Measurements from ENCODE around the gene SLIT3.

Gene SLIT3

DNA sequence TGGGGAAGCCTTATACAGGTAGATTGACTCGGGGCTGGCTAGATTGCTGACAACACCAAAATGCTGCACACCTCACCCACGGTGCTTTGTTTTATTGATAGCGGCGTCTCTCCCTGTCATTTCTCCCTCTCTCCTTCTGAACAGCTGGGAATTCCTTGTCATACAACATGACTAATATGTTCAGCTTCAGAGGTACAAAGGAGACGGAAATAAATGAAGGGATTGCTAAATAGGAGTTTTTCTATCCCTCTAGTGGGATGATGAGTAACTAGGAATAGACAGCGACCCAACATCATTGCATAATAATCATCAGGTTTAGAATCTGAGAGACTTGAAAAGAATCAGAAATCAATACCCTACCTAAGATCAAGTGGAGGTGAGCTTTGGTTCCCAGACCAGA, 384.1 kb downstream of the SLIT3 start:
- H3K27me3 Mint-ChIP-seq = peaks cover 22 to 26% of the 10 kb centered on the region in 2 donors
- ATAC-seq (replicated peaks) = no peak
- DNase-seq = no peak
- H3K9me3 Mint-ChIP-seq = no peaks in the 10 kb centered on the region
- H3K4me1 Mint-ChIP-seq = peaks cover 8 to 18% of the 10 kb centered on the region in 2 donors
- no peak overlapping the region for H3K4me3 Mint-ChIP-seq
- no peaks in the 10 kb centered on the region for H3K36me3 Mint-ChIP-seq
- H3K27ac Mint-ChIP-seq = no peak overlapping the region

DNA sequence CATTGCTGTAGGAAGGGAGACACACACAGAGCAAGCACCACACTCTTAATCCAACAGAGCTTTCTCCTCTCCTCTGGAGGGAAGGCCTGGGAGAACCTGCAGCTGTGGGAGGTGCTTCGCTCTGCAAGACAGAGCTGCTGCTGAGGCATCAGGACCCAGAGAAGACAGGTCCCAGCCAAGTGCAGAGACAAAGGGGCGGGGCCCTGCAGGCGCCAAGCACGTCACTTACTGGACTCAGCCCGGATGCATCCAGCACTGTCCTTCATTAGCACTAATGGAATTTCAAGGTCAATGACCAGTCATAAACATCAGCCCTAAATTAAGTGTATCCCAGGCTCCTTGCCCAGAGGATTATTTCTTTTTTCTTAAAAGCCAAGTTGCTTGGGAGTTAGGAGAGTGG, 384.7 kb downstream of the SLIT3 start:
- Mint-ChIP-seq H3K27me3 (peaks cover 16 to 22% of the 10 kb centered on the region in 2 donors), H3K27ac (no peak overlapping the region), H3K9me3 (no peaks in the 10 kb centered on the region), H3K4me1 (peaks cover 8 to 18% of the 10 kb centered on the region in 2 donors), H3K4me3 (no peak overlapping the region), H3K36me3 (no peaks in the 10 kb centered on the region)
- DNase-seq (no peak), ATAC-seq (replicated peaks) (no peak)

- H3K27ac Mint-ChIP-seq = no peak overlapping the region
These were observed 386.4 kb downstream of the SLIT3 start for GRCh38 chr5:168914491-168914890.

DNA sequence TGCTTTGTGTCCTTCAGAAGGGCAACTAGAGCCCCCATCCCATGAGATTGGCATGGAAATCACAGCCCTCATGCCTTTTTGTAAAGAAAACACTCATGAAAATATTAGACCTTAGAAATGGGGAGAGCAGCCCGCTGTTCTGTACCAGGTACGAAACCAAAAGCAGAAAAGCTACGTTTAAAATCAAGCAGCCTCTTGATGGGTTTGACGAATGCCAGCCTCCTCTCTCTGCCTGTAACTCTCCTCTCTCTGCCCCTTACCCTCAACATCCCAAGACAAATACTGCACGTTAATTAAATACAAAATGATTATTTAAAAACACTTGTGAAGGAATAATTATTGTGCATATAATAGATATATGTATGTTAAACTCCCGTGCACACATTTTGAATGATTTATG, 390.1 kb downstream of the SLIT3 start:
- no peak for ATAC-seq (replicated peaks)
- Mint-ChIP-seq H3K4me3 (no peak overlapping the region), H3K27me3 (peaks cover 4 to 10% of the 10 kb centered on the region in 2 donors), H3K9me3 (no peaks in the 10 kb centered on the region), H3K4me1 (no peaks in the 10 kb centered on the region), H3K36me3 (no peaks in the 10 kb centered on the region), H3K27ac (no peak overlapping the region)
- no peak for DNase-seq

More at GRCh38 chr5:168914491-168914890, 386.4 kb downstream of the SLIT3 start:
- Mint-ChIP-seq H3K4me1 (peaks cover 0 to 6% of the 10 kb centered on the region in 2 donors), H3K4me3 (no peak overlapping the region), H3K27me3 (peaks cover 0 to 7% of the 10 kb centered on the region in 2 donors), H3K9me3 (no peaks in the 10 kb centered on the region), H3K36me3 (no peaks in the 10 kb centered on the region)
- ATAC-seq (replicated peaks) (no peak), DNase-seq (no peak)

- H3K36me3 Mint-ChIP-seq = no peaks in the 10 kb centered on the region
- peaks cover 4 to 10% of the 10 kb centered on the region in 2 donors for H3K27me3 Mint-ChIP-seq
- H3K4me1 Mint-ChIP-seq = no peaks in the 10 kb centered on the region
- ATAC-seq (replicated peaks) = no peak
- no peak overlapping the region for H3K4me3 Mint-ChIP-seq
- DNase-seq = no peak
- no peaks in the 10 kb centered on the region for H3K9me3 Mint-ChIP-seq
- no peak overlapping the region for H3K27ac Mint-ChIP-seq
These were observed 392.7 kb downstream of the SLIT3 start for GRCh38 chr5:168908207-168908606.

GRCh38 chr5:168903061-168903460, 397.9 kb downstream of the SLIT3 start:
- Mint-ChIP-seq H3K9me3 (peaks cover 0 to 2% of the 10 kb centered on the region in 2 donors), H3K4me3 (no peak overlapping the region), H3K36me3 (no peaks in the 10 kb centered on the region), H3K4me1 (no peaks in the 10 kb centered on the region), H3K27ac (no peak overlapping the region), H3K27me3 (peaks cover 0 to 2% of the 10 kb centered on the region in 2 donors)
- DNase-seq (no peak), ATAC-seq (replicated peaks) (no peak)

DNA sequence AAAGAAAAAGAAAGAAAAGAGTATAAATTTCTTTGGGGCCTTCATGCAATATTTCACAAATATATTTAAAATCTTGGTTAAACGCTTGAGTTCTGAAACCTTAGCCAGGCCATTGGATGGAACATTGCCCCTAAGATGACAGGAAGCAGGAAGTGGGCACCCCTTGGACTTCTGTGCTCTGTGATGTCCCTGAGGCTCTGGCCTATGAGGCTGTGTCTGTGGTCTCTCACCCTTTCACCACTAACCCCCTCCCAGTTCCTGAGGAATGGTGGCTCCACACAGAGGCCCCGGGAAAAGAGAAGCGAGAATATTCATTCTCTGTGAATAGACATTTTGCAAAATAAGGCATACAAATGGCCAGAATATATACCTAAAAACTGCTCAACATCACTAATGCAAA, 401.3 kb downstream of the SLIT3 start:
- Mint-ChIP-seq H3K9me3 (peaks cover 0 to 2% of the 10 kb centered on the region in 2 donors), H3K36me3 (no peaks in the 10 kb centered on the region), H3K27me3 (peaks cover 2 to 10% of the 10 kb centered on the region in 2 donors), H3K27ac (no peak overlapping the region), H3K4me1 (no peaks in the 10 kb centered on the region), H3K4me3 (no peak overlapping the region)
- ATAC-seq (replicated peaks) (no peak), DNase-seq (no peak)

GRCh38 chr5:168899264-168899663, 401.7 kb downstream of the SLIT3 start:
- peaks cover 6 to 15% of the 10 kb centered on the region in 2 donors for H3K27me3 Mint-ChIP-seq
- H3K4me3 Mint-ChIP-seq = no peak overlapping the region
- H3K27ac Mint-ChIP-seq = no peak overlapping the region
- ATAC-seq (replicated peaks) (no peak), DNase-seq (no peak)
- peaks cover 0 to 2% of the 10 kb centered on the region in 2 donors for H3K9me3 Mint-ChIP-seq
- no peaks in the 10 kb centered on the region for H3K4me1 Mint-ChIP-seq
- no peaks in the 10 kb centered on the region for H3K36me3 Mint-ChIP-seq

DNA sequence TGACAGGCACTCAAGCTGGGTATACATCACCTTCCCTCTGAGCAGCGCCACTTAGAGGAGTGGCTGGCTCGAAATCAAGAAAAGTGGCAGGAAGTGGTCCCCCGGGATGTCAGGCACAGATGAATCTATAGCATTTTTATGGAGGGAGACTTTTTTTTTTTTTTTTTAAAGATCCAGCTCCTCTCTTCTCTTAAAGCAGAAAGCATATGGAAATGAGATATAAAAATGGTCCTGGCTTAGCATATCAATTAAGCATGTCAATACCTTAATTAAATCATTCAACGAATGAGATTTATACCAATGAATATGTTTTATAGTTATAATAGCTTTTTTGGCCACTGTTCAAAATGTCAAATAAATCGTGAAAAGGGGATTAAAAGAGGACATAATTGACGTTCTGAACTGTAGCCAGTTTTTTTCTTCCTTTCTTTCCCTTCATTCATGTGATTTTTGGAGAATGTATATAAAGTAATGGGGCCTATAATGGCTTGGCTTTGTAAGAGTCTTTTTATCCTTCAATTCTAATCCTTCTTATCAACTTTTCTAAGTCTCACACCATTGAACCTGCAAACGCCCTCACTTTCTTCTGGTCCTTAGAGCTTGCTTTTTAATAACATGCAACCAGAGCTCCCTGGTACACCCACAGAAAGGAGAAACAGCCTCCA, 402.6 kb downstream of the SLIT3 start:
- no peak for DNase-seq
- Mint-ChIP-seq H3K4me3 (no peak overlapping the region), H3K27me3 (peaks cover 7 to 16% of the 10 kb centered on the region in 2 donors), H3K4me1 (no peaks in the 10 kb centered on the region), H3K9me3 (peaks cover 0 to 2% of the 10 kb centered on the region in 2 donors), H3K27ac (no peak overlapping the region), H3K36me3 (no peaks in the 10 kb centered on the region)
- no peak for ATAC-seq (replicated peaks)

DNA sequence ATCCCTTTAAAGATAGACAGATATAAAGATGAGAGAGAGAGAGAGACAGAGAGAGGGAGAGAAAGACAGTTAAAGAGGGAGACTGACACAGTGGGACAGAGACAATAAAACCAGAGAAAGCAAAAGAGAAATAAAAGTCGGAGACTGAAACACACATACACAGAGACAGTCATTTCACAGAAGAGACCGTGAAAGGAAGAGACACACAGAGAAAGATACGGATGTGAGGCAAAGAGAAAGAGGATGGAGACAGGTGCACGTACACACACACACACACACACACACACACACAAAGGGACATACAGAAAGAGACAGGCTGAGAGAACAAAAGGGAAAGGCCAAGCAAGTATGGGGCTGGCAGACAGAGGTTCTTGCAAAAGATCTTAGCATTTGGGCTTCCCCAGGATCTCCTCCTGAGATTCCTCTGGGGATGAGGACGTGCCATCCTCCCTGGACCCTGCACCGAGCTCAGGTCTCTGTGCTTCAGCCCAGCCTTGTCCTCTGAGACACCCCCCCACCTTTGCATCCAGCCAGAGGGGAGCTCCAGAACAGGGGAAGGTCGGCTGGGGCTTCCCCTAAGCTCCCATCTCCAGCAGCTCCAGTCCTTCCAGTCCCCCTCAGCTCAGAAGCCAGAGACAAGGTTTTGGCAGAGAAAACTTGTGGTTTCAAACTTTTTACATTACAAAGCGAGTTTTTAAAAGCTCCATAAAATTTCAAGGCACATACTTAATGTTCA, 403.4 kb downstream of the SLIT3 start:
- no peak overlapping the region for H3K4me3 Mint-ChIP-seq
- H3K4me1 Mint-ChIP-seq = no peaks in the 10 kb centered on the region
- H3K27me3 Mint-ChIP-seq = peaks cover 7 to 16% of the 10 kb centered on the region in 2 donors
- peaks cover 0 to 2% of the 10 kb centered on the region in 2 donors for H3K9me3 Mint-ChIP-seq
- no peaks in the 10 kb centered on the region for H3K36me3 Mint-ChIP-seq
- no peak for ATAC-seq (replicated peaks)
- no peak overlapping the region for H3K27ac Mint-ChIP-seq
- no peak for DNase-seq

- no peak overlapping the region for H3K4me3 Mint-ChIP-seq
- H3K27ac Mint-ChIP-seq = no peak overlapping the region
- DNase-seq (no peak), ATAC-seq (replicated peaks) (no peak)
- H3K36me3 Mint-ChIP-seq = no peaks in the 10 kb centered on the region
- no peaks in the 10 kb centered on the region for H3K9me3 Mint-ChIP-seq
- H3K4me1 Mint-ChIP-seq = no peaks in the 10 kb centered on the region
- peaks cover 16% of the 10 kb centered on the region in 2 donors for H3K27me3 Mint-ChIP-seq
These were observed 405.5 kb downstream of the SLIT3 start for GRCh38 chr5:168895295-168896071.

- peaks cover 16 to 23% of the 10 kb centered on the region in 2 donors for H3K27me3 Mint-ChIP-seq
- no peak for DNase-seq
- no peaks in the 10 kb centered on the region for H3K4me1 Mint-ChIP-seq
These were observed 407.7 kb downstream of the SLIT3 start for GRCh38 chr5:168893283-168893682.

GRCh38 chr5:168892618-168893186, 408.2 kb downstream of the SLIT3 start:
- no peak for DNase-seq
- no peak for ATAC-seq (replicated peaks)
- H3K27me3 Mint-ChIP-seq = peaks cover 19 to 29% of the 10 kb centered on the region in 2 donors
- H3K27ac Mint-ChIP-seq = no peak overlapping the region
- H3K4me1 Mint-ChIP-seq = no peaks in the 10 kb centered on the region
- no peaks in the 10 kb centered on the region for H3K36me3 Mint-ChIP-seq
- H3K4me3 Mint-ChIP-seq = no peak overlapping the region
- no peaks in the 10 kb centered on the region for H3K9me3 Mint-ChIP-seq

More at GRCh38 chr5:168893283-168893682, 407.7 kb downstream of the SLIT3 start:
- H3K27ac Mint-ChIP-seq = no peak overlapping the region
- ATAC-seq (replicated peaks) = no peak
- H3K4me3 Mint-ChIP-seq = no peak overlapping the region
- no peaks in the 10 kb centered on the region for H3K9me3 Mint-ChIP-seq
- H3K36me3 Mint-ChIP-seq = no peaks in the 10 kb centered on the region
